Endodermal cell (in vitro differentiated cells): ENCODE data around the gene SCNN1G. TPM values are rescaled to one million over a fixed set of nuclear protein-coding genes. Genes with fewer than 3 reads are reported as not detected.

Source experiments
- DNase-seq: peaks from one replicate; pipeline ENCODE4 v3.0.0-alpha.2; 2017
- H3K27ac ChIP-seq: 2 replicates; pipeline ENCODE4 v1.5.1; 2013; ENCODE audit warnings: mild to moderate bottlenecking, low read depth, low read length, moderate library complexity
- H3K27me3 ChIP-seq: 2 replicates; pipeline ENCODE4 v1.6.1; 2013; ENCODE audit warnings: mild to moderate bottlenecking, low read length, moderate library complexity; ENCODE audit not compliant: insufficient read depth, control insufficient read depth, poor library complexity, severe bottlenecking
- H3K36me3 ChIP-seq: 2 replicates; pipeline ENCODE4 v1.7.0; 2013; ENCODE audit warnings: mild to moderate bottlenecking, low read length, moderate library complexity; ENCODE audit not compliant: control insufficient read depth, insufficient read depth
- H3K4me1 ChIP-seq: one replicate; pipeline ENCODE4 v1.7.0; 2013; ENCODE audit warnings: low read length; ENCODE audit not compliant: control insufficient read depth, insufficient read depth
- H3K4me3 ChIP-seq: 2 replicates; pipeline ENCODE4 v1.5.1; 2013; ENCODE audit warnings: mild to moderate bottlenecking, low read length, moderate library complexity
- H3K9ac ChIP-seq: 2 replicates; pipeline ENCODE4 v1.6.1; 2013; ENCODE audit warnings: mild to moderate bottlenecking, low read length, moderate library complexity; ENCODE audit not compliant: poor library complexity, severe bottlenecking; ENCODE audit errors: extremely low read depth
- H3K9me3 ChIP-seq: 2 replicates; pipeline ENCODE4 v1.6.1; 2013; ENCODE audit warnings: mild to moderate bottlenecking, low read length, moderate library complexity; ENCODE audit not compliant: control insufficient read depth
- H3K27ac Mint-ChIP-seq: 2 replicates; pipeline ENCODE4 v1.8.0; 2020; ENCODE audit warnings: mixed read lengths
- H3K27me3 Mint-ChIP-seq: 2 replicates; pipeline ENCODE4 v1.8.0; 2021; ENCODE audit warnings: mild to moderate bottlenecking, mixed read lengths; ENCODE audit not compliant: insufficient read depth
- H3K36me3 Mint-ChIP-seq: 2 replicates; pipeline ENCODE4 v1.8.0; 2020; ENCODE audit warnings: low read depth, mixed read lengths
- H3K4me1 Mint-ChIP-seq: 2 replicates; pipeline ENCODE4 v1.8.0; 2020; ENCODE audit warnings: mixed read lengths
- H3K4me3 Mint-ChIP-seq: 2 replicates; pipeline ENCODE4 v1.8.0; 2020; ENCODE audit warnings: mild to moderate bottlenecking, moderate library complexity, mixed read lengths
- H3K9me3 Mint-ChIP-seq: 2 replicates; pipeline ENCODE4 v1.8.0; 2020; ENCODE audit warnings: mild to moderate bottlenecking, mixed read lengths
- CTCF ChIP-seq: fragments of 200-600 bp; sonication (generic); conservative IDR thresholded peaks from 2 replicates; pipeline ENCODE4 v1.5.0; 2021; ENCODE audit warnings: antibody characterized with exemption, mild to moderate bottlenecking
- WGBS, 2 experiments: methylation state at CpG; one replicate each; pipeline versions ENCODE4 v1.1.5 to v1.1.7; 2013; ENCODE audit warnings: missing lambda C conversion rate in 2 of 2, mixed read lengths in 1 of 2; ENCODE audit not compliant: insufficient coverage in 1 of 2, insufficient read length in 1 of 2; 5-methylcytosine and 5-hydroxymethylcytosine counted together
- total RNA-seq, 2 donors: library from RNA; stranded (reverse); fragmentation: NEBNext Ultra II Directional in 1 of 2; extraction: Animal tissue kit (Norgen Biotek cat#: 25700) in 1 of 2; gene quantifications; 2 replicates in 1 of 2; 3 replicates in 1 of 2; pipeline ENCODE4 v1.2.1, GENCODE V29; 2021

The SCNN1G gene
- total RNA-seq, 2 donors from 2014 or later, result 0.09 TPM; not detected in 1

- Histone ChIP-seq H3K9ac (peak within 1 kb of the TSS; percentile 31), H3K9me3 (no peaks in the 10 kb centered on the region), H3K4me3 (peak within 1 kb of the TSS; percentile 90), H3K36me3 (no peaks in the 10 kb centered on the region), H3K4me1 (peaks cover 8% of the 10 kb centered on the region), H3K27ac (no peak within 1 kb of the TSS), H3K27me3 (peaks cover 18% of the 10 kb centered on the region)
- no peaks in the 10 kb centered on the region for H3K36me3 Mint-ChIP-seq
- H3K27me3 Mint-ChIP-seq, result peaks cover 24% of the 10 kb centered on the region
- H3K9me3 Mint-ChIP-seq, result no peaks in the 10 kb centered on the region
- no peak for TF ChIP-seq CTCF
- DNase-seq, result peak; percentile 99
- no peak within 1 kb of the TSS for H3K27ac Mint-ChIP-seq
- H3K4me1 Mint-ChIP-seq, result peaks cover 33% of the 10 kb centered on the region
- WGBS, 2 experiments, result 1 to 3% methylated on average over 16 to 75 of the region's 75 CpGs
- peak within 1 kb of the TSS; percentile 77 for H3K4me3 Mint-ChIP-seq
Measured at GRCh38 chr16:23149267-23149992, 33.1 kb upstream of the SCNN1G start, which contains the start of gene USP31. Gene USP31 (minus strand): TSS chr16:23149452. CDS start chr16:23149270, 182 bp downstream.

GRCh38 chr16:23149993-23150364 lies 32.6 kb upstream of the SCNN1G start:
- H3K4me3 Mint-ChIP-seq, result peak overlapping the region; percentile 77
- Histone ChIP-seq H3K27me3 (peaks cover 18% of the 10 kb centered on the region), H3K36me3 (no peaks in the 10 kb centered on the region), H3K4me1 (peaks cover 8% of the 10 kb centered on the region), H3K4me3 (peak overlapping the region; percentile 90), H3K9ac (no peak overlapping the region), H3K9me3 (no peaks in the 10 kb centered on the region), H3K27ac (no peak overlapping the region)
- peaks cover 30% of the 10 kb centered on the region for H3K4me1 Mint-ChIP-seq
- no peak for DNase-seq
- TF ChIP-seq CTCF, result no peak
- no peaks in the 10 kb centered on the region for H3K9me3 Mint-ChIP-seq
- 70 to 75% methylated on average over 3 to 4 of the region's 4 CpGs for WGBS, 2 experiments
- H3K27me3 Mint-ChIP-seq, result peaks cover 24% of the 10 kb centered on the region
- no peak overlapping the region for H3K27ac Mint-ChIP-seq
- H3K36me3 Mint-ChIP-seq, result no peaks in the 10 kb centered on the region

GRCh38 chr16:23152386-23153178 lies 30.0 kb upstream of the SCNN1G start:
- Mint-ChIP-seq H3K9me3 (no peaks in the 10 kb centered on the region), H3K4me1 (peaks cover 7% of the 10 kb centered on the region), H3K27ac (no peak overlapping the region), H3K36me3 (no peaks in the 10 kb centered on the region), H3K4me3 (no peak overlapping the region), H3K27me3 (peaks cover 28% of the 10 kb centered on the region)
- Histone ChIP-seq H3K36me3 (no peaks in the 10 kb centered on the region), H3K4me1 (no peaks in the 10 kb centered on the region), H3K27me3 (peaks cover 18% of the 10 kb centered on the region), H3K9ac (no peak overlapping the region), H3K4me3 (no peak overlapping the region), H3K9me3 (no peaks in the 10 kb centered on the region), H3K27ac (no peak overlapping the region)
- no peak for DNase-seq
- WGBS, 2 experiments, result 92 to 100% methylated on average over 6 to 12 of the region's 12 CpGs
- TF ChIP-seq CTCF, result no peak
